Suprapubic skin (tissue), 4 donors: Measurements from ENCODE around the gene DTL.
"Not testable (repeated sequence)": the region's sequence is repeated elsewhere in the genome, so short reads cannot be mapped to it uniquely, and the experiment has no call there.

Experiments used
- POLR2A ChIP-seq, 2 donors: fragments of 450-650 bp; IDR thresholded peaks; one replicate each; pipeline ENCODE4 v1.6.1; 2017; ENCODE audit warnings: antibody characterized with exemption in 2 of 2, mild to moderate bottlenecking in 2 of 2, moderate library complexity in 2 of 2
- POLR2AphosphoS5 ChIP-seq, 3 donors: sonication (generic); formaldehyde crosslinking; IDR thresholded peaks; one replicate each; pipeline ENCODE4 v1.6.1; 2017; ENCODE audit warnings: antibody characterized with exemption in 3 of 3
- TF ChIP-seq, protein P1 (sequence below), 2 donors: fragments of 200-600 bp in 1 of 2; fragments of 450-650 bp in 1 of 2; sonication (generic) in 1 of 2; IDR thresholded peaks; one replicate each; pipeline ENCODE4 v1.5.1; 2016 to 2019; ENCODE audit warnings: antibody characterized with exemption in 2 of 2, mild to moderate bottlenecking in 1 of 2, moderate library complexity in 1 of 2

- not testable (repeated sequence) for TF ChIP-seq POLR2A, POLR2AphosphoS5 (IDR thresholded peaks at IDR 0.05)
- TF ChIP-seq, protein P1, sequence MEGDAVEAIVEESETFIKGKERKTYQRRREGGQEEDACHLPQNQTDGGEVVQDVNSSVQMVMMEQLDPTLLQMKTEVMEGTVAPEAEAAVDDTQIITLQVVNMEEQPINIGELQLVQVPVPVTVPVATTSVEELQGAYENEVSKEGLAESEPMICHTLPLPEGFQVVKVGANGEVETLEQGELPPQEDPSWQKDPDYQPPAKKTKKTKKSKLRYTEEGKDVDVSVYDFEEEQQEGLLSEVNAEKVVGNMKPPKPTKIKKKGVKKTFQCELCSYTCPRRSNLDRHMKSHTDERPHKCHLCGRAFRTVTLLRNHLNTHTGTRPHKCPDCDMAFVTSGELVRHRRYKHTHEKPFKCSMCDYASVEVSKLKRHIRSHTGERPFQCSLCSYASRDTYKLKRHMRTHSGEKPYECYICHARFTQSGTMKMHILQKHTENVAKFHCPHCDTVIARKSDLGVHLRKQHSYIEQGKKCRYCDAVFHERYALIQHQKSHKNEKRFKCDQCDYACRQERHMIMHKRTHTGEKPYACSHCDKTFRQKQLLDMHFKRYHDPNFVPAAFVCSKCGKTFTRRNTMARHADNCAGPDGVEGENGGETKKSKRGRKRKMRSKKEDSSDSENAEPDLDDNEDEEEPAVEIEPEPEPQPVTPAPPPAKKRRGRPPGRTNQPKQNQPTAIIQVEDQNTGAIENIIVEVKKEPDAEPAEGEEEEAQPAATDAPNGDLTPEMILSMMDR (IDR thresholded peaks at IDR 0.05) = not testable (repeated sequence)
Measured at GRCh38 chr1:212022908-212023307, 12.6 kb upstream of the DTL start.
